ENCODE data around the gene CRK.
"Not testable (repeated sequence)": the region's sequence is repeated elsewhere in the genome, so short reads cannot be mapped to it uniquely, and the experiment has no call there.

Gene CRK

GRCh38 chr17:1442721-1443120 is 13.3 kb downstream of the CRK start:
- H3K9me3 ChIP-seq (ENCODE audit: control insufficient read depth, insufficient read depth, low read depth, low read length); H3K27ac ChIP-seq (ENCODE audit: low read depth, low read length); H3K36me3 ChIP-seq (ENCODE audit: control insufficient read depth, insufficient read depth, low read length); H3K4me3 ChIP-seq (ENCODE audit: low read depth, low read length); H3K4me1 ChIP-seq (ENCODE audit: control insufficient read depth, insufficient read depth, low read length); H3K9ac ChIP-seq (ENCODE audit: low read length); H3K27me3 ChIP-seq (ENCODE audit: control insufficient read depth, insufficient read depth, low read length): not testable (repeated sequence)

DNA sequence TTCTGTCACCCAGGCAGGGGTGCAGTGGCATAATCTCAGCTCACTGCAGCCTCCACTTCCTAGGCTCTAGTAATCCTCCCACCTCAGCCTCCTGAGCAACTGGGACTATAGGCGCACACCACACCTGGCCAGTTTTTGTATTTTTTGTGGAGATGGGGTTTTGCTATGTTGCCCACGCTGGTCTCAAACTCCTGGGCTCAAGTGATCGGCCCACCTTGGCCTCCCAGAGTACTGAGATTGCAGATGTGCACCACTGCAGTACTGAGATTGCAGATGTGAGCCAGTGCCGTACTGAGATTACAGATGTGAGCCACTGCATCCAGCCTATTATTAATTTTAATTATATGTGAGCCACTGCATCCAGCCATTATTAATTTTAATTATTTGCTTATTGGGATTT is 13.8 kb downstream of the CRK start:
- Histone ChIP-seq H3K27me3 (ENCODE audit: control insufficient read depth, insufficient read depth, low read length) (no peaks in the 10 kb centered on the region), H3K9me3 (ENCODE audit: control insufficient read depth, insufficient read depth, low read depth, low read length) (no peaks in the 10 kb centered on the region), H3K4me1 (ENCODE audit: control insufficient read depth, insufficient read depth, low read length) (no peaks in the 10 kb centered on the region), H3K27ac (ENCODE audit: low read depth, low read length) (no peak overlapping the region), H3K9ac (ENCODE audit: low read length) (no peak overlapping the region), H3K36me3 (ENCODE audit: control insufficient read depth, insufficient read depth, low read length) (peaks cover 11% of the 10 kb centered on the region; the same call in 1 of the 2 replicates), H3K4me3 (ENCODE audit: low read depth, low read length) (no peak overlapping the region)

GRCh38 chr17:1440921-1441320 is 15.1 kb downstream of the CRK start:
- Histone ChIP-seq H3K4me1 (ENCODE audit: control insufficient read depth, insufficient read depth, low read length) (no peaks in the 10 kb centered on the region), H3K4me3 (ENCODE audit: low read depth, low read length) (no peak overlapping the region), H3K36me3 (ENCODE audit: control insufficient read depth, insufficient read depth, low read length) (peaks cover 16% of the 10 kb centered on the region), H3K9ac (ENCODE audit: low read length) (no peak overlapping the region), H3K27ac (ENCODE audit: low read depth, low read length) (no peak overlapping the region), H3K27me3 (ENCODE audit: control insufficient read depth, insufficient read depth, low read length) (no peaks in the 10 kb centered on the region), H3K9me3 (ENCODE audit: control insufficient read depth, insufficient read depth, low read depth, low read length) (no peaks in the 10 kb centered on the region)

DNA sequence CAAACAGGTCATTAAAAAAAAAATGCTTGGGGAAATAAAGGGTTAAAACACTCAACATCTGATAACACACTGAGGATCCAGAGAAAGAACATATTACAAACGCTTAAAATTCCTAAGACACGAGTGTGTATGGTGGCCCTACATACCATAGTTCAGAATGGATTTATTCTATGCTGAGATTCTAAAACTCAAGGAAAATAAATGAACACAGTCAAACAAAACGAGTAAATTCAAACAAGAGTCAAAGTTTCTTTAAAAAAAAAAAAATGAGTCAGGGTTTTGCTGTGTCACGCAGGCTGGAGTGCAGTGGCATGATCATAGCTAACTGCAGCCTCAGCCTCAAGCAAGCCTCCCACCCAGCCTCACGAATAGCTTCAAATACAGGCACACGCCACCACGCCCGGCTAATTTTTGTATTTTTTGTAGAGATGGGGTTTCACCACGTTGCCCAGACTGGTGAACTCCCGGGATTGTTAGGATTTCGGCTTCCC is 17.4 kb downstream of the CRK start:
- Histone ChIP-seq H3K36me3 (ENCODE audit: control insufficient read depth, insufficient read depth, low read length) (peaks cover 36% of the 10 kb centered on the region), H3K4me3 (ENCODE audit: low read depth, low read length) (no peak overlapping the region), H3K27ac (ENCODE audit: low read depth, low read length) (0 out of 2 replicates have a peak overlapping the region, but pooled peaks have one; percentile 26), H3K4me1 (ENCODE audit: control insufficient read depth, insufficient read depth, low read length) (no peaks in the 10 kb centered on the region), H3K9ac (ENCODE audit: low read length) (no peak overlapping the region), H3K9me3 (ENCODE audit: control insufficient read depth, insufficient read depth, low read depth, low read length) (no peaks in the 10 kb centered on the region), H3K27me3 (ENCODE audit: control insufficient read depth, insufficient read depth, low read length) (no peaks in the 10 kb centered on the region)

GRCh38 chr17:1435326-1435725 is 20.7 kb downstream of the CRK start:
- Histone ChIP-seq H3K9me3 (ENCODE audit: control insufficient read depth, insufficient read depth, low read depth, low read length) (no peaks in the 10 kb centered on the region), H3K9ac (ENCODE audit: low read length) (no peak overlapping the region), H3K4me1 (ENCODE audit: control insufficient read depth, insufficient read depth, low read length) (no peaks in the 10 kb centered on the region), H3K27me3 (ENCODE audit: control insufficient read depth, insufficient read depth, low read length) (no peaks in the 10 kb centered on the region), H3K4me3 (ENCODE audit: low read depth, low read length) (no peak overlapping the region), H3K36me3 (ENCODE audit: control insufficient read depth, insufficient read depth, low read length) (peaks cover 54% of the 10 kb centered on the region), H3K27ac (ENCODE audit: low read depth, low read length) (no peak overlapping the region)

DNA sequence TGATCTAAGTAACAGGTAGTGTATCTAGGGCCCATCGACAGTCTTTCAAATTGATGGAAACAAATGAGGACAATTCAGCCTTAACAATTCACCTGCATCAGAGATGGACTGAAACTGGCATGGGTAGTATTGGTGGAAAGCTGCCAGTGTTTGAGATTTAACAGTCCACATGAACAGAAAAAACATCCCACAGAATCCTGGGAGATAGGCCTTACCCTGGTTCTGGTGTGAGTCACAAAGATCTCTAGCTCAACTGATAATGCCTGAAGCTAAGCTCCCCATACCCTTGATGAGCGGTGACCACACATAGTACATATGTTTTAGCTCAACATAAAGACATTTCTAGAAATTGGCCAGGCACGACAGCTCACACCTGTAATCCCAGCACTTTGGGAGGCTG is 21.9 kb downstream of the CRK start:
- H3K9me3 ChIP-seq (ENCODE audit: control insufficient read depth, insufficient read depth, low read depth, low read length), result no peaks in the 10 kb centered on the region
- H3K4me1 ChIP-seq (ENCODE audit: control insufficient read depth, insufficient read depth, low read length), result no peaks in the 10 kb centered on the region
- no peak overlapping the region for H3K9ac ChIP-seq (ENCODE audit: low read length)
- no peak overlapping the region for H3K27ac ChIP-seq (ENCODE audit: low read depth, low read length)
- peaks cover 61% of the 10 kb centered on the region for H3K36me3 ChIP-seq (ENCODE audit: control insufficient read depth, insufficient read depth, low read length)
- no peaks in the 10 kb centered on the region for H3K27me3 ChIP-seq (ENCODE audit: control insufficient read depth, insufficient read depth, low read length)
- no peak overlapping the region for H3K4me3 ChIP-seq (ENCODE audit: low read depth, low read length)

DNA sequence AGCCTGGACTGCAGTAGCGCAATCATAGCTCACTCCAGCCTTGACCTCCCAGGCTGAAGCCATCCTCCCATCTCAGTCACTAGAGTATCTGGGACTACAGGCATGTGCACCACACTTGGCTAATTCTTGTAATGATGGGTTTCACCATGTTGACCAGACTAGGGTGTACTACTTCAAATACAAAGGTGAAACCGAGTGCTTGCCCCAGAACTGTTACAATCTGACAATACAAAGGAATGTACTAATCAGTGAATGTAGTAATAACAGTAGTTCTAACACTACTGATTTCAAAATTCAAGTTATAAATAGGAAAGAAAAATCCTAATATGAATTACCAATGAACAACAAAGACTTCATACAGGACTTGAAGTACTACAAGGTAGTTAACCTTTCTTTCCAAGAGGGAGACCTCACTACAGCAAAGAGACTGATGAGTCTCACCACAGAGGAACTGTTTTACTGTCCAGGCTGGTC is 24.4 kb downstream of the CRK start:
- H3K4me3 ChIP-seq (ENCODE audit: low read depth, low read length), result no peak overlapping the region
- no peak overlapping the region for H3K9ac ChIP-seq (ENCODE audit: low read length)
- peaks cover 55% of the 10 kb centered on the region for H3K36me3 ChIP-seq (ENCODE audit: control insufficient read depth, insufficient read depth, low read length)
- H3K27me3 ChIP-seq (ENCODE audit: control insufficient read depth, insufficient read depth, low read length), result no peaks in the 10 kb centered on the region
- H3K27ac ChIP-seq (ENCODE audit: low read depth, low read length), result no peak overlapping the region
- H3K4me1 ChIP-seq (ENCODE audit: control insufficient read depth, insufficient read depth, low read length), result no peaks in the 10 kb centered on the region
- H3K9me3 ChIP-seq (ENCODE audit: control insufficient read depth, insufficient read depth, low read depth, low read length), result no peaks in the 10 kb centered on the region

- H3K27me3 ChIP-seq (ENCODE audit: control insufficient read depth, insufficient read depth, low read length), result no peaks in the 10 kb centered on the region
- H3K27ac ChIP-seq (ENCODE audit: low read depth, low read length), result no peak overlapping the region
- no peak overlapping the region for H3K4me3 ChIP-seq (ENCODE audit: low read depth, low read length)
- H3K4me1 ChIP-seq (ENCODE audit: control insufficient read depth, insufficient read depth, low read length), result no peaks in the 10 kb centered on the region
- H3K36me3 ChIP-seq (ENCODE audit: control insufficient read depth, insufficient read depth, low read length), result peaks cover 59% of the 10 kb centered on the region
- H3K9ac ChIP-seq (ENCODE audit: low read length), result no peak overlapping the region
- no peaks in the 10 kb centered on the region for H3K9me3 ChIP-seq (ENCODE audit: control insufficient read depth, insufficient read depth, low read depth, low read length)
Observed at GRCh38 chr17:1423456-1424135, 32.4 kb downstream of the CRK start.

GRCh38 chr17:1422885-1423284 is 33.1 kb downstream of the CRK start:
- Histone ChIP-seq H3K27me3 (ENCODE audit: control insufficient read depth, insufficient read depth, low read length) (no peaks in the 10 kb centered on the region), H3K9ac (ENCODE audit: low read length) (no peak overlapping the region), H3K4me1 (ENCODE audit: control insufficient read depth, insufficient read depth, low read length) (no peaks in the 10 kb centered on the region), H3K4me3 (ENCODE audit: low read depth, low read length) (no peak overlapping the region), H3K27ac (ENCODE audit: low read depth, low read length) (no peak overlapping the region), H3K9me3 (ENCODE audit: control insufficient read depth, insufficient read depth, low read depth, low read length) (no peaks in the 10 kb centered on the region), H3K36me3 (ENCODE audit: control insufficient read depth, insufficient read depth, low read length) (peaks cover 59% of the 10 kb centered on the region)

- Histone ChIP-seq H3K4me1 (ENCODE audit: control insufficient read depth, insufficient read depth, low read length) (no peaks in the 10 kb centered on the region), H3K9ac (ENCODE audit: low read length) (no peak overlapping the region), H3K36me3 (ENCODE audit: control insufficient read depth, insufficient read depth, low read length) (peaks cover 58% of the 10 kb centered on the region), H3K9me3 (ENCODE audit: control insufficient read depth, insufficient read depth, low read depth, low read length) (no peaks in the 10 kb centered on the region), H3K27ac (ENCODE audit: low read depth, low read length) (no peak overlapping the region), H3K4me3 (ENCODE audit: low read depth, low read length) (no peak overlapping the region), H3K27me3 (ENCODE audit: control insufficient read depth, insufficient read depth, low read length) (no peaks in the 10 kb centered on the region)
Observed at GRCh38 chr17:1421470-1421869, 34.6 kb downstream of the CRK start.

DNA sequence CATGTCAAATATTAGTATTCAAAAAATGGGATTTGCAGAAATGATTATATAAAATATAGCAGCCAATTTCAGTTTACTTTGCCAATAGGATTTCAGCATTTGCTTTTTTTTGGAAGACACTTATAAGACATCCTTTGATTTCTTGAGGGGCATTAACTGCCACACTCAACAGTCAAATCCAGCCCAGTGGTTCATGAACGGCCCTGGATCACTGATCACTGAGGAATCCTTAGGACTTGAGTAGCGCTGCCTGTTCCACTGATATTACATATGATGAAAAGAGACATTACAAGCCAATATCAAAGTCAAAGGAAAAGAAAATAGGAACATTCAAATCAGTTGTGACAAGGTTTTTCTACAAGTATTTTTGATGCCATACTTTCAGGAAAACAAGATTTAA is 35.1 kb downstream of the CRK start:
- Histone ChIP-seq H3K9me3 (ENCODE audit: control insufficient read depth, insufficient read depth, low read depth, low read length) (no peaks in the 10 kb centered on the region), H3K9ac (ENCODE audit: low read length) (no peak overlapping the region), H3K27me3 (ENCODE audit: control insufficient read depth, insufficient read depth, low read length) (no peaks in the 10 kb centered on the region), H3K4me3 (ENCODE audit: low read depth, low read length) (no peak overlapping the region), H3K36me3 (ENCODE audit: control insufficient read depth, insufficient read depth, low read length) (peaks cover 53% of the 10 kb centered on the region), H3K27ac (ENCODE audit: low read depth, low read length) (no peak overlapping the region), H3K4me1 (ENCODE audit: control insufficient read depth, insufficient read depth, low read length) (no peaks in the 10 kb centered on the region)
